GM18861 (cell line): ENCODE data around the gene ABCB1.
"Not testable (repeated sequence)": the region's sequence is repeated elsewhere in the genome, so short reads cannot be mapped to it uniquely, and the experiment has no call there.

Source experiments
- ATAC-seq: cut with Tn5 transposase; IDR thresholded peaks from one replicate; pipeline ENCODE4 v1.9.1; 2021; ENCODE audit not compliant: unreplicated experiment

ABCB1 gene

GRCh38 chr7:87580636-87581035 lies 20.0 kb downstream of the ABCB1 start:
- ATAC-seq = no peak

- no peak for ATAC-seq
Measured at GRCh38 chr7:87575521-87575920, 25.2 kb downstream of the ABCB1 start.

- ATAC-seq = no peak
Measured at GRCh38 chr7:87574630-87575029, 26.1 kb downstream of the ABCB1 start.

GRCh38 chr7:87572513-87572912 lies 28.2 kb downstream of the ABCB1 start:
- ATAC-seq = not testable (repeated sequence)

- ATAC-seq = no peak
Measured at GRCh38 chr7:87570178-87570577, 30.5 kb downstream of the ABCB1 start.

- no peak for ATAC-seq
Measured at GRCh38 chr7:87567052-87567451, 33.6 kb downstream of the ABCB1 start.

GRCh38 chr7:87566311-87566900 lies 34.3 kb downstream of the ABCB1 start:
- ATAC-seq = no peak

- ATAC-seq = no peak
Measured at GRCh38 chr7:87565877-87566276, 34.8 kb downstream of the ABCB1 start.

- peak; percentile 78 for ATAC-seq
Measured at GRCh38 chr7:87564296-87564963, 36.3 kb downstream of the ABCB1 start.

GRCh38 chr7:87561702-87562101 lies 39.0 kb downstream of the ABCB1 start:
- ATAC-seq = no peak

GRCh38 chr7:87561102-87561501 lies 39.6 kb downstream of the ABCB1 start:
- ATAC-seq = no peak

GRCh38 chr7:87552351-87552900 lies 48.3 kb downstream of the ABCB1 start:
- ATAC-seq = no peak

- no peak for ATAC-seq
Measured at GRCh38 chr7:87548123-87548919, 52.4 kb downstream of the ABCB1 start.

- no peak for ATAC-seq
Measured at GRCh38 chr7:87545760-87546159, 54.9 kb downstream of the ABCB1 start.

- ATAC-seq = peak; percentile 59
Measured at GRCh38 chr7:87543623-87544022, 57.1 kb downstream of the ABCB1 start.

GRCh38 chr7:87541648-87542047 lies 59.0 kb downstream of the ABCB1 start:
- ATAC-seq = no peak

- no peak for ATAC-seq
Measured at GRCh38 chr7:87538052-87538451, 62.6 kb downstream of the ABCB1 start.

GRCh38 chr7:87534072-87534471 lies 66.6 kb downstream of the ABCB1 start:
- no peak for ATAC-seq

GRCh38 chr7:87530126-87530525 lies 70.6 kb downstream of the ABCB1 start:
- no peak for ATAC-seq

- no peak for ATAC-seq
Measured at GRCh38 chr7:87528730-87529129, 72.0 kb downstream of the ABCB1 start.

GRCh38 chr7:87518735-87519134 lies 81.9 kb downstream of the ABCB1 start:
- no peak for ATAC-seq

- no peak for ATAC-seq
Measured at GRCh38 chr7:87517891-87518290, 82.8 kb downstream of the ABCB1 start.
